ENCODE measurements around the gene NELFB.

The NELFB gene

DNA sequence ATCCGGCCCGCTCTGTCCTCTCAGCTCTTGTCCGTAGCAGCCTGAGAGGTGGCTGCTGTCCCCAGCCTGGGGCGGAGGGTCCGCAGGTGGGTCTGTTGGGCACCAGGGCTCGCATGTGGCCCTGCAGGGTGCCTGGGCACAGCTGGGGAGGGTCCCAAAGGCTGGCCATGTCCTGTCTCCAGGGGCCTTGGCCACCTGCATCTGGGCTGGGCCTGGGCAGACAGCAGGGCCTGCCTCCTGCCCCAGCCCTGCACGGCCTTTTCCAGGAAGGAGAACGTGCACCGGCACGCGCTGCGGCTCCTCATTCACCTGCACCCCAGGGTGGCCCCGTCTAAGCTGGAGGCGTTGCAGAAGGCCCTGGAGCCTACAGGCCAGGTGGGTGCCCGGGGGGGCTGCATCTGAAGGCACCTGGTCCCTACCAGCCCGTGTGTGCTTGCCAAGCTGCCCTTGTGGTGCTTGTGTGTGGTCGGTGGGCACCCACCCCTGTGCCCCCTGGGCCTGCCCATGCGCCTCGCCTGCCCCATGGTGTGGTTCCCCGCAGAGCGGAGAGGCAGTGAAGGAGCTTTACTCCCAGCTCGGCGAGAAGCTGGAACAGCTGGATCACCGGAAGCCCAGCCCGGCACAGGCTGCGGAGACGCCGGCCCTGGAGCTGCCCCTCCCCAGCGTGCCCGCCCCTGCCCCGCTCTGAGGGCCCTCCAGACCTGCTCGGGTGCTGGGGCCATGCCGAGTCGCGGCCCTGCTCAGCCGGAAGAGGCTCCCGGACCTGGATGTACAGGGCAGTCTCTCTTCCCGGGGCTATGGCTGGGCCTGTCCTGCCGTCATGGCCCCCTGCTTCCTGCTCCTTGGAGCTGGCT, 17.3 kb downstream of the NELFB start:
- H3K4me1 ChIP-seq (ENCODE audit: insufficient read depth, low read length): peaks cover 12% of the 10 kb centered on the region; the same call in 1 of the 2 replicates
- no peak overlapping the region for H3K9ac ChIP-seq (ENCODE audit: low read depth, low read length)
- H3K36me3 ChIP-seq (ENCODE audit: insufficient read depth, low read length): no peaks in the 10 kb centered on the region; the same call in 1 of the 2 replicates
- H3K9me3 ChIP-seq (ENCODE audit: control insufficient read depth, insufficient read depth, low read length): no peaks in the 10 kb centered on the region

DNA sequence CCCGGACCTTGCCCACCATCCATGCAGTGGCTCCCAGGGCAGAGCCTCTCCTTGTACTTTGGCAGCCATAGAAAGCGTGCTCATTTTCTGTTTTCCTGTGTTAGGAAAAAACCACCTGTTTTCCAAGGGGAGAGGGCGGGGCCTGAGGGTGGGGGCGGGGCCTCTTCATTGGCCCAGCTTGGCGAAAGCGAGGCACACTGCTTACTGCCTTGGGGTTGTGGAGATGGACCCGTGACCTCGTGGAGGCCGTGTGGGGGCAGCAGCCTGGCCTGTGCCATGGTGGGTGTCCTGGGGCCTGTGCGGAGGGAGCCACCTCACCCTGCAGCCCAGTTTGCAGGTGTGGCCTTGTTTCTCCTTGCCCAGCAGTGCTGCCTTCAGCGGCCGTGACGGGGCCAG, 18.0 kb downstream of the NELFB start:
- Histone ChIP-seq H3K9ac (ENCODE audit: low read depth, low read length) (no peak overlapping the region), H3K9me3 (ENCODE audit: control insufficient read depth, insufficient read depth, low read length) (no peaks in the 10 kb centered on the region), H3K4me1 (ENCODE audit: insufficient read depth, low read length) (peaks cover 12% of the 10 kb centered on the region; the same call in 1 of the 2 replicates), H3K36me3 (ENCODE audit: insufficient read depth, low read length) (no peaks in the 10 kb centered on the region; the same call in 1 of the 2 replicates)

DNA sequence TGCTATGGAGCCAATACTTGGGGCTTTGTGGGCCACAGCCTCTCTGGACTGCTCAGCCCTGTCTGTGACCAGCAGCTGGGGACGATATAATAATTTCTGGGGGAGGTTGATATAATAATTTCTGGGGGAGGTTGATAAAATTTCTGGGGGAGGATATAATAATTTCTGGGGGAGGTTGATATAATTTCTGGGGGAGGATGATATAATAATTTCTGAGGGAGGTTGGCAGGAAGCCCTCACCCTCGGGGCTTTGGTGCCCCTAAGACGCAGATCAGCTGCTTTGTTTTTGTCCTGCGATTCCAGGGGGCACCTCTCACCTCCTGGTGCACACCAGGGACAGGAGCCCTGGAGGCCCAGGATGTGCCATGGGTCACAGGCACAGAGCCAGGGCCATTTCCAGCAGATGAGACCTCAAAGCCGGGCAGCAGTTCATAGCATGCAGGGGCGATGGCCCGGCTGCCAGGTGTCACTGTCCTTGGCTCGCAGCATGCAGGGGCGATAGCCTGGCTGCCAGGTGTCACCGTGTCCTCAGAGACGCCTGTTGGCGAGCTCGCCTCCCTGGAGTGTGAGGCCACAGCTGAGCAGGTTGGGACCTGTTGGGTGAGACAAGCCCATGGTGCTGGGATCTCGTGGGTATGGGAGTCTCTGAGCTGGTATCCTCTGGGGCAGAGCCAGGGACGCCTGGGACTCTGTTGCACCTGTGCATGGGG, 18.6 kb downstream of the NELFB start:
- Histone ChIP-seq H3K9me3 (ENCODE audit: control insufficient read depth, insufficient read depth, low read length) (no peaks in the 10 kb centered on the region), H3K9ac (ENCODE audit: low read depth, low read length) (no peak overlapping the region), H3K4me1 (ENCODE audit: insufficient read depth, low read length) (peaks cover 12% of the 10 kb centered on the region; the same call in 1 of the 2 replicates), H3K36me3 (ENCODE audit: insufficient read depth, low read length) (no peaks in the 10 kb centered on the region; the same call in 1 of the 2 replicates)

DNA sequence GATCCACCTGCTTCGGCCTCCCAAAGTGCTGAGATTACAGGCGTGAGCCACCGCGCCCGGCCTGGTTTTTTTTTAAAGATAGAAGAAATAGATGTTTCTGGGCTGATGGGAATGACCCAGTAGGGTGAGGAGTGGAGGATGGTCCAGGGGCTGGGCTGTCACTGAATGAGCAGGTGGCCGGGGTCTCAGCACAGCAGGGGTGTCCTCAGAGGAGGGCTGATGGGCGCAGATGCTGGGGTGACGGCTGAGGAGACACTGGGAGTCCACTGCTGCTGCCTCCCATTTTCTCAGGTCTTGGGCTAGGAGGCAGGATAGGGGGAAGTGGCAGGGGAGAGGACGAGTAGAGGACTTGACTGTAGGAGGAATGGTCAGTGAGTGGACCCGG, 20.1 kb downstream of the NELFB start:
- H3K36me3 ChIP-seq (ENCODE audit: insufficient read depth, low read length): no peaks in the 10 kb centered on the region
- no peaks in the 10 kb centered on the region for H3K9me3 ChIP-seq (ENCODE audit: control insufficient read depth, insufficient read depth, low read length)
- H3K9ac ChIP-seq (ENCODE audit: low read depth, low read length): no peak overlapping the region
- H3K4me1 ChIP-seq (ENCODE audit: insufficient read depth, low read length): peaks cover 12% of the 10 kb centered on the region; the same call in 1 of the 2 replicates

DNA sequence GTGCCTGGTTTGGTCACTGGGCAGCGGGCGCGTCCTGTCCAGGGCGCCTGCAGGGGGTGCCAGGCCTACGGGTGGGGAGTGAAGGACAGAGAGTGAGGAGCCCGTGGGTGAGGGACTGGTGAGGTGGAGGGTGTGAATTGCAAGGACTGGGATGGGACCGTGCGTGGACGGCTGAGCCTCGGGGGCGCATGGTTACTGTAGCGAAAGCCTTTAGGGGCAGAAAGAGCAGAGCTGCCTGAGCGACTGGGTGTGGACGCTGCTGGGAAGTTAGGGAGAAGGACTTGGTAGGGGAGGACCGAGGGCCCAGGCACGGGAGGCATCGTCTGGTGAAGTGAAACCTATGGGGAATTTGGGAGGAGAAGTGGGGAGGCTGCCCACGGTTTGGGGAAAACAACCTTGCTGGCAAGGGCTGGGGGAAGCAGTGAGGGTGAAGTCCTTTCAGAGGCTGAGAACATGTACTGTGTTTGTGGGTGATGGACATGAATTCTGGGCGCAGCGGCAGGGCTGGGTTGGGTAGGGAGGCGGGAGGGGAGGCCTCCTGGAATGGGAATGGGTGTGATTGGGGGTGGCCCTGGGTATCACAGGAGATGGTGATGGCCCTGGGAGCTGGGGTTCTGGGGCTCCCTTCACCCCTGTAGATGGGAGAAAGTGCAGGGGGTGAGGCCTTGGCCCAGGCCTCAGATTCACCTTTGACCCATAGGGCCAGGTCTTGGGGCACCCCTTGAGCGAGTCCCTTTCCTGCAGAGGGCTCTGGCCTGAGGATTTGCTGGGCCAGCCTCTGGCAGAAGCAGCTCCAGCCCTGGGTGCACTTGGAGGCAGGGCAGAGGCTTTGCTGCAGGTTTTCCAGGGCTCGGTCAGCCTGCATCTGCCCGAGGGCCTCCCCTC, 20.7 kb downstream of the NELFB start:
- Histone ChIP-seq H3K36me3 (ENCODE audit: insufficient read depth, low read length) (no peaks in the 10 kb centered on the region), H3K9me3 (ENCODE audit: control insufficient read depth, insufficient read depth, low read length) (no peaks in the 10 kb centered on the region), H3K9ac (ENCODE audit: low read depth, low read length) (no peak overlapping the region), H3K4me1 (ENCODE audit: insufficient read depth, low read length) (peaks cover 12% of the 10 kb centered on the region; the same call in 1 of the 2 replicates)

DNA sequence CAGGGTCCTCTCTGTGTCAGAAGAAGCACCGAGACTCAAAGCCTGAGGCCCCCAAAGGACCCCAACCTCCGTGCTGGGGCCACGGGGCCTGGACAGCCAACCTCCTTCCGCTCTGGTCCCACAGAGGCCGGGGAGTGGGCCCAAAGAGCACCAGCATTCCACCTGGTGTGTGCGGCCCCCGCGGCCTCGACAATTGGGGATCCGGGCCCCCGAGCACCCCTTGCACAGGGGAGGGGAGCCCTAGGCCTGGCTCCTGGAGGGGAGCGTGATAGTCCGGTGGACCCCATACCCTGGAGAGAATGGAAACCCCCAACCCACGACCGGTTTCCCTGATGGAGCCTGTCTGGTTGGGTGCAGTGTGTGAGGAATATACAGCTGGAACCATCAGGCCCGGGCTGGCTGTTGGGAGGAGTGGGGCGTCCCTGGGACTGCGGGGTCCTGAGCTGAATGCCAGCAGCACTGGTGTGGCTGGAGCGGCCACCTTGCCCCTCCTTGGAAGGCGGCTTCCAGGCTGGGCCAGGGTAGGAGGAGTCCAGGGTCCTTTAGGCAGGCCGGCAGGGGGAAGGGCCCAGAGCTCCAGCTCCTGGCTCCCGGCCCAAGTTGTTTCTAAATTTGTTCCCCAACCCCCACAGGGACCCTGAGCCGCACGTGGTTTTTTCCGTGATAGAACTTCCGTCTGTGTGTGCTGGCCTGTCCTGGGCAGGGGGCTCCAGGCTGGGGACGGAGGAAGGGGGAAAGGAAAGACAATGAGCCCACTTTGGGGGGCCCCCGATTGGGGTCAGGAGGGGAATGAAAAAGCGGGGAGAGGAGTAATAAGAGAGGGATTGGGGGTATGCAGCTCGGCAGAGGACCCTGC, 21.6 kb downstream of the NELFB start:
- Histone ChIP-seq H3K36me3 (ENCODE audit: insufficient read depth, low read length) (no peaks in the 10 kb centered on the region), H3K4me1 (ENCODE audit: insufficient read depth, low read length) (peaks cover 12% of the 10 kb centered on the region; the same call in 1 of the 2 replicates), H3K9me3 (ENCODE audit: control insufficient read depth, insufficient read depth, low read length) (no peaks in the 10 kb centered on the region), H3K9ac (ENCODE audit: low read depth, low read length) (peak overlapping the region; percentile 81)

DNA sequence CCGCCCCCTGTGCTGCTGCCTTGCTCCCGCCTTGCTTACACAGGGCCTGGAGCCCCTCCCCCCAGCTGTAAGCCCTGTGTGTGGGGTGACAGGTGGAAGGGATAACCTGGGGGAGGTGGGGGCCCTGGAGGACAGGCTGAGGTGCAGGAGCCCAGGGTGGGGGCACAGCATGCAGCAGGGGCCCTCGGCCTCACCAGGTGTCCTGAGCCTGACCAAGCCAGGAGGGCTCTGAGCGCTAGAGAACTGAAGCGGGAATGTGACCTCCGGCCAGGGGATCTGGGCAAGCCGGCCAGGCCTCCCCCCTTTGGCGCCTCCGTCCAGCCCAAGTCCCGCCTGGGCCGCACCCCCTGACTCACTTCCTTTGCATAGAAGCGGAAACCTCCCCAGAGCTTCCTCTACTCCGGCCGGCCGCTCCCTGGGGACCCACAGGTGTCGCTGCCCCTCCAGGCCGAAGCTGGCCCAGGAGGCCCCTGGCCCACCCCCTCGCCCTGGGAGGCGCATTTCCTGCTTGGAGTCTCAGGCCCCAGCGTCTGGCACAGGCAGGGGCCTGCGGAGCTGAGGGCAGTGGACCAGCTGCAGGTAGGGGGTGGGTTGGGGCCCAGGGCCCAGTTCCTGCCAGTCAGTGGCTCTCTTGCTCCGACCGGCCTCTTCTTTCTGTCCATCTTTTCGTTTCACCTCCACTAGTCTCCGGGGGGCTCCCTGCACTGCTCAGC, 22.4 kb downstream of the NELFB start, which contains the start of gene TOR4A:
Gene TOR4A (plus strand): TSS at position 398 of the 713 bp plus-strand sequence. CDS start 964 bp downstream, outside the sequence.
- peaks cover 12% of the 10 kb centered on the region; the same call in 1 of the 2 replicates for H3K4me1 ChIP-seq (ENCODE audit: insufficient read depth, low read length)
- no peaks in the 10 kb centered on the region for H3K9me3 ChIP-seq (ENCODE audit: control insufficient read depth, insufficient read depth, low read length)
- no peaks in the 10 kb centered on the region for H3K36me3 ChIP-seq (ENCODE audit: insufficient read depth, low read length)
- peak within 1 kb of the TSS; percentile 81 for H3K9ac ChIP-seq (ENCODE audit: low read depth, low read length)

DNA sequence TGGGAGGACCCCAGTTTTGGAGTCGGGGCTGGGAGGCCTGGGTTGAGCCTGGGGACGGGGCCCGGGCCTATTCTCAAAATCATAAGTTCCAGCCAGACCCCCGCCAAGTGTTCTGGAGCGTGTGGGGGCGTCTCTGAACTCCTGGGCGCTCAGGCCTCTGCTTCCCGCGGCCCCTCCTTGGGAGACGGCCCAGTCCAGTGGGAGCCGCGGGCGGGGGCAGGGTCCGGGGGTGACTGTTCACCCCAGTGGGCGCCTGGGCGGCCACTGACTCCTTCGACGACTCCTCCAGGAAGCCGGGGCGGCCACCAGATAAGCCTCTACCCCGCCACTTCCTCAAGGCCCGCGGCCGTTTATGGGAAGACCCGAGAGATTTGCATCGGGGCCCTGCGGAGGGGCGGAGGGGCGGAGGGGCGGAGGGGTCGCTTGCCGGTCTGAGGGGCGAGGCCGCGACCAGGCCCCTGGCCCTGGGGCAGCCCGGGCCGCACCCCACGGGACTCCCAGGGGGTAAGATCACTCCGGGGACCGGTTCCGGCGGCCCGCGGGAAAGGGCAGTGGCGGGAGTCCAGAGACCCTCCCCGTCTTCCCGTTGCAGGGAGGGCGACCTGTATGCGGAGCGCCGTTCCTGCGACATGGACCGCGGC, 23.1 kb downstream of the NELFB start:
- H3K9ac ChIP-seq (ENCODE audit: low read depth, low read length): peak overlapping the region; percentile 81
- no peaks in the 10 kb centered on the region for H3K9me3 ChIP-seq (ENCODE audit: control insufficient read depth, insufficient read depth, low read length)
- H3K4me1 ChIP-seq (ENCODE audit: insufficient read depth, low read length): peaks cover 12% of the 10 kb centered on the region; the same call in 1 of the 2 replicates
- H3K36me3 ChIP-seq (ENCODE audit: insufficient read depth, low read length): no peaks in the 10 kb centered on the region

DNA sequence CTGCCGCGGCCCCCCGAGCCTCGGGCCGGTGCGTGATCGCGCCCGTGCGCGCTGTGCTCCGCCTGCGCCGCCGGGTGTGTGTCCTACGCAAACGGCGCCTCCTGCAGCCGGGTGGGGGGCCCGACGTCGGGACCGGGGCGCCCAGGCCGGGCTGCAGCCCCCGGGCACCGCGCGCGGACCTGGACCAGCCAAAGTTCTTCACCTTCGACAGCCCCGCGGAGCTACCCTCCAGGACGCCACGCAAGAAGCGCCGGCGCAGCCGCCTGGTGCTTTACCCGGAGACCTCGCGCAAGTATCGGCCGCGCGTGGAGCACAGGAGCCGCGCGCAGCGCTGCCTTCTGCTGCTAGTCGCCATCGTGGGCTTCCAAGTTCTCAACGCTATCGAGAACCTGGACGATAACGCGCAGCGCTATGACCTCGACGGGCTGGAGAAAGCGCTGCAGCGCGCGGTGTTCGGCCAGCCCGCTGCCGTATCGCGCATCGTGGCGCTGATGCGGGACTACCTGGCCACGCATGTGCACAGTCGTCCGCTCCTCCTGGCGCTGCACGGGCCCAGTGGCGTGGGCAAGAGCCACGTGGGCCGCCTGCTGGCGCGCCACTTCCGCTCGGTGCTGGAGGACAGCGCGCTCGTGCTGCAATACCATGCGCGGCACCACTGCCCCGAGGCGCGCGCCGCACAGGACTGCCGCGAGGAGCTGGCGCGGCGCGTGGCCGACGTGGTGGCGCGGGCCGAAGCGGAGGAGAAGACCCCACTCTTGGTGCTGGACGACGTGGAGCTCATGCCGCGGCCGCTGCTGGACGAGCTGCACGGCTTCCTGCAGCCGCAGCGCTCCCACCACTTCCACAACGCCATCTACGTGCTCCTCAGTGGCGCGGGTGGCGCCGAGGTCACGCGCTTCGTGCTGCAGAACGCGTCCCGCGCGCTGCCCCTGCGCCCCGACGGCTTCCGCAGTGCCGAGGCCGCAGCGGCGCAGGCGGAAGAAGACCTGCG, 23.9 kb downstream of the NELFB start:
- Histone ChIP-seq H3K9me3 (ENCODE audit: control insufficient read depth, insufficient read depth, low read length) (no peaks in the 10 kb centered on the region), H3K36me3 (ENCODE audit: insufficient read depth, low read length) (no peaks in the 10 kb centered on the region), H3K9ac (ENCODE audit: low read depth, low read length) (peak overlapping the region; percentile 81; the same call in 1 of the 2 replicates), H3K4me1 (ENCODE audit: insufficient read depth, low read length) (peaks cover 12% of the 10 kb centered on the region; the same call in 1 of the 2 replicates)

GRCh38 chr9:137279741-137280473, 24.8 kb downstream of the NELFB start:
- H3K9me3 ChIP-seq (ENCODE audit: control insufficient read depth, insufficient read depth, low read length): no peaks in the 10 kb centered on the region
- peaks cover 12% of the 10 kb centered on the region; the same call in 1 of the 2 replicates for H3K4me1 ChIP-seq (ENCODE audit: insufficient read depth, low read length)
- no peaks in the 10 kb centered on the region for H3K36me3 ChIP-seq (ENCODE audit: insufficient read depth, low read length)
- no peak overlapping the region for H3K9ac ChIP-seq (ENCODE audit: low read depth, low read length)

All from ES-I3 (cell line).